ENCODE results near the gene SNX9.

Gene SNX9

GRCh38 chr6:157778719-157779118, 44.3 kb upstream of the SNX9 start:
- no peak for DNase-seq (ENCODE audit: extremely low read depth, insufficient read length)
- H3K36me3 ChIP-seq (ENCODE audit: control insufficient read depth, insufficient read depth, low read length) = no peaks in the 10 kb centered on the region

GRCh38 chr6:157779705-157780604, 43.1 kb upstream of the SNX9 start:
- no peak for TF ChIP-seq CTCF (IDR thresholded peaks at IDR 0.05; ENCODE audit: insufficient read depth, low read length, poor library complexity, severe bottlenecking)
- Histone ChIP-seq H3K4me3 (replicated peaks; ENCODE audit: low read depth, low read length) (no peak overlapping the region), H3K36me3 (ENCODE audit: control insufficient read depth, insufficient read depth, low read length) (no peaks in the 10 kb centered on the region), H3K27me3 (replicated peaks; ENCODE audit: control insufficient read depth, insufficient read depth, low read length) (no peaks in the 10 kb centered on the region)
- DNase-seq (ENCODE audit: extremely low read depth, insufficient read length) = no peak

More at GRCh38 chr6:157778719-157779118, 44.3 kb upstream of the SNX9 start:
- Histone ChIP-seq H3K4me3 (replicated peaks; ENCODE audit: low read depth, low read length) (no peak overlapping the region), H3K27me3 (replicated peaks; ENCODE audit: control insufficient read depth, insufficient read depth, low read length) (no peaks in the 10 kb centered on the region)
- no peak for TF ChIP-seq CTCF (IDR thresholded peaks at IDR 0.05; ENCODE audit: insufficient read depth, low read length, poor library complexity, severe bottlenecking)

GRCh38 chr6:157785636-157786035, 37.4 kb upstream of the SNX9 start:
- TF ChIP-seq CTCF (IDR thresholded peaks at IDR 0.05; ENCODE audit: insufficient read depth, low read length, poor library complexity, severe bottlenecking) = no peak
- Histone ChIP-seq H3K27me3 (replicated peaks; ENCODE audit: control insufficient read depth, insufficient read depth, low read length) (no peaks in the 10 kb centered on the region), H3K36me3 (ENCODE audit: control insufficient read depth, insufficient read depth, low read length) (no peaks in the 10 kb centered on the region), H3K4me3 (replicated peaks; ENCODE audit: low read depth, low read length) (no peak overlapping the region)
- no peak for DNase-seq (ENCODE audit: extremely low read depth, insufficient read length)

- H3K4me3 ChIP-seq (replicated peaks; ENCODE audit: low read depth, low read length) = no peak overlapping the region
- H3K36me3 ChIP-seq (ENCODE audit: control insufficient read depth, insufficient read depth, low read length) = no peaks in the 10 kb centered on the region
- no peak for TF ChIP-seq CTCF (IDR thresholded peaks at IDR 0.05; ENCODE audit: insufficient read depth, low read length, poor library complexity, severe bottlenecking)
- H3K27me3 ChIP-seq (replicated peaks; ENCODE audit: control insufficient read depth, insufficient read depth, low read length) = no peaks in the 10 kb centered on the region
- DNase-seq (ENCODE audit: extremely low read depth, insufficient read length) = no peak
These were observed 36.8 kb upstream of the SNX9 start for GRCh38 chr6:157786221-157786620.

- H3K36me3 ChIP-seq (ENCODE audit: control insufficient read depth, insufficient read depth, low read length) = no peaks in the 10 kb centered on the region
- no peaks in the 10 kb centered on the region for H3K27me3 ChIP-seq (replicated peaks; ENCODE audit: control insufficient read depth, insufficient read depth, low read length)
- no peak for DNase-seq (ENCODE audit: extremely low read depth, insufficient read length)
- no peak overlapping the region for H3K4me3 ChIP-seq (replicated peaks; ENCODE audit: low read depth, low read length)
- TF ChIP-seq CTCF (IDR thresholded peaks at IDR 0.05; ENCODE audit: insufficient read depth, low read length, poor library complexity, severe bottlenecking) = no peak
These were observed 36.0 kb upstream of the SNX9 start for GRCh38 chr6:157787080-157787479.
